GM18873 (cell line): ENCODE results near the gene SPEG.

ENCODE experiments used
- ATAC-seq: cut with Tn5 transposase; IDR thresholded peaks from one replicate; pipeline ENCODE4 v1.9.1; 2021; ENCODE audit warnings: mild to moderate bottlenecking, moderate library complexity, moderate number of reproducible peaks; ENCODE audit not compliant: unreplicated experiment, low FRiP score

SPEG gene

DNA sequence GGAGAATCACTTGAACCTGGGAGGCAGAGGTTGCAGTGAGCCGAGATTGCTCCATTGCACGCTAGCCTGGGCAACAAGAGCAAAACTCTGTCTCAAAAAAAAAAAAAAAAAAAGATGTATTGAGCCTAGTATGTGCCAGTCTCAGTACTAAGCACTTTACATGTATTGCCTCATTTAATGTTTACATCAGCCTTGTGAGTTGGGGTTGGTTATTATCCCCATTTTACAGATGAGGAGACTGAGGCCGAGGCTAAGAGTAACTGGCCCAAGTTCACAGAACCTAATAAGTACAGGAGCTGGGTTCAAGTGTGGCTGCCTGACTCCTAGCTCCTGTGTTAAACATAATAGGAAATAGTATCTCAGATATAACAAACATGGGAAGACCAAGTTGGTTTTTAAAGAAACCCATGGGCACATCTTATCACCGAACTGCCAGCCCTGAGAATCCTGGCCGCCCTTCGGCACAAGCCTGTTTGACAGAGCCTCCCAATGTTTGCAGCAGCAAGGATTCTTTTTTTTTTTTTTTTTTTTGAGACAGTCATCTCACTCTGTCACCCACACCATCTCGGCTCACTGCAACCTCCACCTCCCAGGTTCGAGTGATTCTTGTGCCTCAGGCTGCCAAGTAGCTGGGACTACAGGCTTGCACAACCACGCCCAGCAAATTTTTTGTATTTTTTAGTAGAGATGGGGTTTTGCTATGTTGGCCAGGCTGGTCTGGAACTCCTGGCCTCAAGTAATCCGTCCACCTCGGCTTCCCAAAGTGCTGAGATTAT, 39.8 kb downstream of the SPEG start:
- ATAC-seq, result no peak

DNA sequence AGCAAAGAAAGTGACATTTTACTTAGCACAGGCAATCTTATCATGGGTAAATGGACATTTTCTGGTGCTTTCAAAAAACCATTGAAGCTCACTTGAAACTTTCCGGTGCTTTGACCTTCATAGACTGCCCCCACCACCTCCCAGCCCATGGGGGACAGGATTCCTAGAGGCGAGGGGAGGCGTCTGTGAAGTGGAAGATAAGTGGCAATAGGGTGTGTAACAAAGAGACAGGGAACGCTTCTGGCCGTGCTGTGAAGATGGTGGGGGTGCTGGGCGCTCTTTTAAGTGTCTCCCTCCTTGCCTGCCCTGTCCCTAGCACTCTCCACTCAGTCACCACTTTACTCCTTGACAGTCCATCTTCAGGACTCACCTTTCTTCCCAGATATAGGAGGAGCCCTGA, 40.6 kb downstream of the SPEG start:
- ATAC-seq, result no peak

DNA sequence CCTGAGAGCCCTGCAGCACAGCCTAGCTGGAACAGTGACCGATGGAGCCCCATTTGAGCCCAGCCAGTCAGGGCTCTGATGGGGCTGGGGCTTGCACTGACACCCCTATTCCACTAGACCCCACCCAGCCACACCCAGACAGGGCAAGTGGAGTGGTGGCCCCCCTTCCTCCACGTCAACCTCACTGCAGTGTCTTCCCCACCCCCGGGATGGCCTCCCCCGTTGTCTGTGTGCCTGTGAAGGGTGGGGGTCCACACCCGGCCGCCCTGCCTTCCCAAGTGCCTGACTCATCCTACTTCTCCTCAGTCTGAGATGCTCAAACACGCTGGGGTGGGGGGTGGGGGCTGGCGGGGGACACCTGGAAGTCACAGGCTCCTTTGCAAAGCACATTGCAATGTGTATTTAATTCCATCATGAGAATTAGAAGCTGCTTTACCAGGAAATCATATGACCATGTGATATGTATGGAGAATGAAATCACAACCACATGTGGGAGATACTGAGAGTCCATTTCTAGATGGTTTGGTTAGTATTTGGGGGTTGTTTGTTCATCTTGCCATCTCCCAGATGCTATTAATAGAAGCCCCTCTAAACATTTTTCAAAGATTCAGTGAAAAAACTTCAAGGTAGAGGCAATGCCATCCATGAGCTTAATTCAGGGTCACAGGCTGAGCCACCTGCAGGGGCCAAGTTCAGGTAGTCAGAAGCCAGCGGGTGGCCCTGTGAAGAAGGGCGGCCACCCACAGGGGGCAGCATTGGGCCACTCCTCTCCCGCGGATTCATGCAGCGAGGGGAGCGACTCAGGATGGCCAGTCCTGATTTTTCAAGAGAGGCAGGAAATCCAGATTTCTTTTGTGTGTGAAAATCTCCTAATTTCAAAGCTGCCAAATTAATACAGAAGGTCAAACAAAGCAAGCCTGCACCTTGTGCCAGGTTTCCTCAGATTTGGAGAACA, 41.3 kb downstream of the SPEG start:
- ATAC-seq, result no peak

DNA sequence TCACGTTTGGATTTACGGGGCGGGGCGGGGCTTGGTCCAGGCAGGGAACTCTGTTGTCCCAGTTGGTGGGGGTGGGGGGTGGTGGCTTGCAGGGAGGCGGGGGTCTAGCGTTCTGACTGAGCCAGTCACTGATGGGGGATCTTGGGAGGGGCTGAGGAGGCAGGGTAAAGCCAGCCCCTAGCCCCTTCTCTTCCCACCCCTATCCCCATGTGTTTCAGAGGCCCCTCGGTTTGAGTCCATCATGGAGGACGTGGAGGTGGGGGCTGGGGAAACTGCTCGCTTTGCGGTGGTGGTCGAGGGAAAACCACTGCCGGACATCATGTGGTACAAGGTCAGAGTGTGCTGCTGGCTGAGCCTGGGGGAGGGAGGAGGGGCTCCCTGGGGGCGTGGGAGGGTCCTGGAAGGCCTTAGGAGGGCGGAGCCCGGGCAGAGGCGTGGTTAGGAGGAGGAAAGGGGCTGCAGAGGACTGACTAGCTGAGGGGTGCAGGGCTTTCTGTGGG, 42.1 kb downstream of the SPEG start:
- ATAC-seq, result no peak

DNA sequence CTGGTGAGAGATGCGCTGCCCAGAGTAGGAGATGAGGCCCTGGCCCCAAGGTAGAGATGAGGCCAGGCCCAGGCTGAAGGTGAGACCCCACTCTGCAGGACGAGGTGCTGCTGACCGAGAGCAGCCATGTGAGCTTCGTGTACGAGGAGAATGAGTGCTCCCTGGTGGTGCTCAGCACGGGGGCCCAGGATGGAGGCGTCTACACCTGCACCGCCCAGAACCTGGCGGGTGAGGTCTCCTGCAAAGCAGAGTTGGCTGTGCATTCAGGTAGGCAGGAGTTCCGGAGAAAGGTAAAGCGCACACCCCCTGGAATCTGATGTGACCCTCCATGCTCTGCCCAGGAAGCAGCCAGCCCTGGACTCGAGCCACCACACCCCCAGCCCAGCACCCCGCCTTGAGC, 42.5 kb downstream of the SPEG start:
- no peak for ATAC-seq

DNA sequence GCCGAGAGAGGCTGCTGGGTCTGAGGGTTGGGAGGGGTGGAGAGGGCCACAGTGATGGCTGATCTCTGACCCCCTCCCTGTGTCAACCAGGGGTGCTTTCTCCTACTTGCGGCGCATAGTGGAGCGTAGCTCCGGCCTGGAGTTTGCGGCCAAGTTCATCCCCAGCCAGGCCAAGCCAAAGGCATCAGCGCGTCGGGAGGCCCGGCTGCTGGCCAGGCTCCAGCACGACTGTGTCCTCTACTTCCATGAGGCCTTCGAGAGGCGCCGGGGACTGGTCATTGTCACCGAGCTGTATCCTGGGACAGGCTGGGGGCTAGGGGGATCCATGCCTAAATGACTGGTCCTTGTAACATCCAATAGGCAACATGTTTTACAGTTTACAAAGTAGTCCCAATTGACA, 43.2 kb downstream of the SPEG start:
- no peak for ATAC-seq

DNA sequence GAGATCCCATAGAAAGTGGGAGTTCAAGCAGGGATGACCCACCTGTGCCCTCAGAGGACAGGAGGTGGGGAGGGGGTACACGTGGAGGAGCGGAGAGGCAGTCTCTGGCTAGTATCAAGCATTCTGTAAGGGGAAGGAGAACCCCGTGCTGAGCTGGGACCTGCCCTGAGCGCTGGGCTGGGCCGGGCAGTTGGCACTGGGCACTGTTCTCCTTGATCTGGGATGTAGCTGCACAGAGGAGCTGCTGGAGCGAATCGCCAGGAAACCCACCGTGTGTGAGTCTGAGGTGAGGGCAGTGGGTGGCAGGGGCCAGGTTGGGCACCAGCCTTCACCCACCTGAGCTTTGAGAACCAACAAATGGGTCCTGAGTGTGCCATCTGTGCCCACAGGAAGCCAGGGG, 44.3 kb downstream of the SPEG start:
- ATAC-seq, result no peak

- no peak for ATAC-seq
Measured at GRCh38 chr2:219480004-219480403, 45.4 kb downstream of the SPEG start.

DNA sequence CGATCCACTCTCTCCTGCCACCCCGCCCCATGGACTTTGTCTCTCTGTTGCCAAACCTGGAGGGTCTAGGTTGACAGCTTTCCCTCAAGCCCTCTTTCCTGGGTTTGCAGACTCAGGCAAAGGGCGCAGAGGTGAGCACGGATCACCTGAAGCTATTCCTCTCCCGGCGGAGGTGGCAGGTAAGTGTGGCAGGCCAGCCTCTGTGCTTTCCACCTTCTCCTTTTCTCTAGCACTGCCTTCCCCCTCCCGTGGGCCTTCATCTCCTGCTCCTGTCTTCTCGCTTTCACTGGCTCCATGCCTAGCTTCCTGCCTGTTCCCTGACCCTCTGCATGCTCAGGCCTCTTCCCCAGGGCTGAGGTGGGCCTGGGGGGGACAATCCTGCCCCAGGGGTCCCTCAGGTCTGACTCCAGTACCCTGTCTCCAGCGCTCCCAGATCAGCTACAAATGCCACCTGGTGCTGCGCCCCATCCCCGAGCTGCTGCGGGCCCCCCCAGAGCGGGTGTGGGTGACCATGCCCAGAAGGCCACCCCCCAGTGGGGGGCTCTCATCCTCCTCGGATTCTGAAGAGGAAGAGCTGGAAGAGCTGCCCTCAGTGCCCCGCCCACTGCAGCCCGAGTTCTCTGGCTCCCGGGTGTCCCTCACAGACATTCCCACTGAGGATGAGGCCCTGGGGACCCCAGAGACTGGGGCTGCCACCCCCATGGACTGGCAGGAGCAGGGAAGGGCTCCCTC, 48.2 kb downstream of the SPEG start:
- no peak for ATAC-seq

- no peak for ATAC-seq
Measured at GRCh38 chr2:219483451-219484342, 49.1 kb downstream of the SPEG start.

DNA sequence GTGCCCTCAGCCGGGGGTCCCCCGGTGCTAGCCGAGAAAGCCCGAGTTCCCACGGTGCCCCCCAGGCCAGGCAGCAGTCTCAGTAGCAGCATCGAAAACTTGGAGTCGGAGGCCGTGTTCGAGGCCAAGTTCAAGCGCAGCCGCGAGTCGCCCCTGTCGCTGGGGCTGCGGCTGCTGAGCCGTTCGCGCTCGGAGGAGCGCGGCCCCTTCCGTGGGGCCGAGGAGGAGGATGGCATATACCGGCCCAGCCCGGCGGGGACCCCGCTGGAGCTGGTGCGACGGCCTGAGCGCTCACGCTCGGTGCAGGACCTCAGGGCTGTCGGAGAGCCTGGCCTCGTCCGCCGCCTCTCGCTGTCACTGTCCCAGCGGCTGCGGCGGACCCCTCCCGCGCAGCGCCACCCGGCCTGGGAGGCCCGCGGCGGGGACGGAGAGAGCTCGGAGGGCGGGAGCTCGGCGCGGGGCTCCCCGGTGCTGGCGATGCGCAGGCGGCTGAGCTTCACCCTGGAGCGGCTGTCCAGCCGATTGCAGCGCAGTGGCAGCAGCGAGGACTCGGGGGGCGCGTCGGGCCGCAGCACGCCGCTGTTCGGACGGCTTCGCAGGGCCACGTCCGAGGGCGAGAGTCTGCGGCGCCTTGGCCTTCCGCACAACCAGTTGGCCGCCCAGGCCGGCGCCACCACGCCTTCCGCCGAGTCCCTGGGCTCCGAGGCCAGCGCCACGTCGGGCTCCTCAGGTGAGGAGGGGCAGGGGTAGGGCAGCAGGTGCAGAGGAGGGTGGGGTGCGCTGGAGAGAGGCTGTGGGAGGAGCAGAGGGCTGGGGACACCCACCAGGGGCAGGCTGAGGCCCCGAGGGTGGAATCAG, 49.9 kb downstream of the SPEG start:
- no peak for ATAC-seq

DNA sequence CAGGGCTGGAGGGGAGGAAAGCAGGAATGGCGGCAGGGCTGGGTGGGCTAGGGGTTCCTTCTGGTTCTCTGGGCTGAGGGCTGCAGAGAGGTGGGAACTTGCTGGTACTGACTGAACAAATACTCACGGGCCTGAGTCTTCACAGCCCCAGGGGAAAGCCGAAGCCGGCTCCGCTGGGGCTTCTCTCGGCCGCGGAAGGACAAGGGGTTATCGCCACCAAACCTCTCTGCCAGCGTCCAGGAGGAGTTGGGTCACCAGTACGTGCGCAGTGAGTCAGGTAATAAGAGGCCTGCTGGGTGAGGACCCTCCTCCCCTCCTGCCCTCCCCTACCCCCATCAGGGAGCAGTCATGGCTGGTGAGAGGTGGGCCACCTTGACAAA, 50.5 kb downstream of the SPEG start:
- no peak for ATAC-seq

GRCh38 chr2:219486380-219486959, 51.8 kb downstream of the SPEG start:
- no peak for ATAC-seq

DNA sequence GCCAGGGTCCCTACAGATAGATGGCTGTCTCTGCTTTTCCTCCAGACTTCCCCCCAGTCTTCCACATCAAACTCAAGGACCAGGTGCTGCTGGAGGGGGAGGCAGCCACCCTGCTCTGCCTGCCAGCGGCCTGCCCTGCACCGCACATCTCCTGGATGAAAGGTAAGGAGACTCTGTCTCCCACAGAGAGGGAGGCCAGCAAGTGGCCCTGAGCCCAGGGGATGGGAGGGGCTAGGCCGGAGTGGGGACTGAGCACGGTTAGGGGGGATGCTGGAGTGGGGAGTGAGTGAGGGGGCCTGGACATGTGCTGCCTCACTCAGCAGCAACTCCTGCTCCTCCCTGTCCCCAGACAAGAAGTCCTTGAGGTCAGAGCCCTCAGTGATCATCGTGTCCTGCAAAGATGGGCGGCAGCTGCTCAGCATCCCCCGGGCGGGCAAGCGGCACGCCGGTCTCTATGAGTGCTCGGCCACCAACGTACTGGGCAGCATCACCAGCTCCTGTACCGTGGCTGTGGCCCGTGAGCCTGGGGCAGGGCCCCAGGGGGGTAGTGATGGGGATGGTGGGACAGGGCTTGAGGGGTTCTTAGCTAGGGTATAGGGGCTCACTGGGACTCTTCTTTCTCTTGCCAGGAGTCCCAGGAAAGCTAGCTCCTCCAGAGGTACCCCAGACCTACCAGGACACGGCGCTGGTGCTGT, 53.7 kb downstream of the SPEG start:
- ATAC-seq, result no peak

GRCh38 chr2:219488844-219489194, 54.2 kb downstream of the SPEG start:
- ATAC-seq, result no peak

DNA sequence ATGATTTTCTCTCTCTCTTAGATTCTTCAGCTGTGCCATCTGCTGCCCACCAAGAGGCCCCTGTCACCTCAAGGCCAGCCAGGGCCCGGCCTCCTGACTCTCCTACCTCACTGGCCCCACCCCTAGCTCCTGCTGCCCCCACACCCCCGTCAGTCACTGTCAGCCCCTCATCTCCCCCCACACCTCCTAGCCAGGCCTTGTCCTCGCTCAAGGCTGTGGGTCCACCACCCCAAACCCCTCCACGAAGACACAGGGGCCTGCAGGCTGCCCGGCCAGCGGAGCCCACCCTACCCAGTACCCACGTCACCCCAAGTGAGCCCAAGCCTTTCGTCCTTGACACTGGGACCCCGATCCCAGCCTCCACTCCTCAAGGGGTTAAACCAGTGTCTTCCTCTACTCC, 54.7 kb downstream of the SPEG start:
- ATAC-seq, result no peak

DNA sequence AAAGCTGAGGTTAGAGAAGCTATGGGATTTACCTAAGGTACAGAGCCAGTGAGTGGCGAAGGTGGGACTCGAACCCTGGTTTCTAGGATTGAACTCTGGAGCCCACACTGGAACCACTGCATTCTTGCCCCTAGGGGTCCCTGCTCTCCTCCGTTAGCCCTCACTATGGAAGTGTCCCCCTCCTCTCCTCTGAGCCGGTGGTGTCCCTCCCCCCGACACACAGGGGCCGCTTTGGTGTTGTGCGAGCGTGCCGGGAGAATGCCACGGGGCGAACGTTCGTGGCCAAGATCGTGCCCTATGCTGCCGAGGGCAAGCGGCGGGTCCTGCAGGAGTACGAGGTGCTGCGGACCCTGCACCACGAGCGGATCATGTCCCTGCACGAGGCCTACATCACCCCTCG, 55.5 kb downstream of the SPEG start:
- ATAC-seq, result no peak

DNA sequence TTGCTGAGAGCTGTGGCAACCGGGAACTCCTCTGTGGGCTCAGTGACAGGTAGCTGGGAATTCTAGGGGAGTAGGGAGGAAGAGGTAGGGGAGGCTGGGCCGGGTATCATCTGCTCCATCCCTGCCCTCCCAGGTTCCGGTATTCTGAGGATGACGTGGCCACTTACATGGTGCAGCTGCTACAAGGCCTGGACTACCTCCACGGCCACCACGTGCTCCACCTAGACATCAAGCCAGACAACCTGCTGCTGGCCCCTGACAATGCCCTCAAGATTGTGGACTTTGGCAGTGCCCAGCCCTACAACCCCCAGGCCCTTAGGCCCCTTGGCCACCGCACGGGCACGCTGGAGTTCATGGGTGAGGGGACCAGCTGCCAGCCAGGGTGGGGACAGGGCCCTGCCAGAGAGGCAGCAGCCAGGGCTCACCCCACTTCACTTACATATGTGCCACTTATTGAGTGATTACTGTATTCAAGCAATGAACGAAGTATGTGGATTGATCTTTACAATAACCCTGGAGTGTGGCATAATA, 56.0 kb downstream of the SPEG start:
- ATAC-seq, result no peak
